HCT116 (cell line): ENCODE results near the gene RPS28.

Experiments used
- ELF1 ChIP-seq: IDR thresholded peaks from 2 replicates; pipeline ENCODE4 v1.6.1; 2012; ENCODE audit warnings: low read depth, borderline replicate concordance
- POLR2A ChIP-seq: IDR thresholded peaks from 2 replicates; pipeline ENCODE4 v1.7.0; 2011; ENCODE audit warnings: borderline replicate concordance; ENCODE audit not compliant: insufficient read depth, insufficient read length; ENCODE audit errors: extremely low read depth
- POLR2AphosphoS5 ChIP-seq: IDR thresholded peaks from 2 replicates; pipeline ENCODE4 v1.6.1; 2011; ENCODE audit warnings: mild to moderate bottlenecking, low read depth, low read length, moderate library complexity
- YY1 ChIP-seq: IDR thresholded peaks from 2 replicates; pipeline ENCODE4 v1.6.1; 2011; ENCODE audit warnings: low read length, low read depth, moderate library complexity, mild to moderate bottlenecking; ENCODE audit not compliant: insufficient replicate concordance; ENCODE audit errors: extremely low read depth
- TF ChIP-seq, protein P1 (sequence below): IDR thresholded peaks from 2 replicates; pipeline ENCODE4 v1.6.1; 2012; ENCODE audit warnings: low read depth
- TF ChIP-seq, protein P2 (sequence below), 3 experiments: fragments of 200-600 bp in 1 of 3; sonication (generic) in 1 of 3; IDR thresholded peaks in 2 of 3; conservative IDR thresholded peaks in 1 of 3; 2 replicates each; pipeline ENCODE4 v1.5.1; 2012 to 2017; ENCODE audit warnings: low read depth in 2 of 3, low read length in 2 of 3, antibody characterized with exemption in 1 of 3, borderline replicate concordance in 1 of 3, control low read depth in 1 of 3, mild to moderate bottlenecking in 1 of 3, mixed read lengths in 1 of 3, mixed run types in 1 of 3, moderate library complexity in 1 of 3; ENCODE audit not compliant: insufficient read depth in 1 of 3
- TF ChIP-seq, protein P3 (sequence below): IDR thresholded peaks from 2 replicates; pipeline ENCODE4 v1.6.1; 2012

DNA sequence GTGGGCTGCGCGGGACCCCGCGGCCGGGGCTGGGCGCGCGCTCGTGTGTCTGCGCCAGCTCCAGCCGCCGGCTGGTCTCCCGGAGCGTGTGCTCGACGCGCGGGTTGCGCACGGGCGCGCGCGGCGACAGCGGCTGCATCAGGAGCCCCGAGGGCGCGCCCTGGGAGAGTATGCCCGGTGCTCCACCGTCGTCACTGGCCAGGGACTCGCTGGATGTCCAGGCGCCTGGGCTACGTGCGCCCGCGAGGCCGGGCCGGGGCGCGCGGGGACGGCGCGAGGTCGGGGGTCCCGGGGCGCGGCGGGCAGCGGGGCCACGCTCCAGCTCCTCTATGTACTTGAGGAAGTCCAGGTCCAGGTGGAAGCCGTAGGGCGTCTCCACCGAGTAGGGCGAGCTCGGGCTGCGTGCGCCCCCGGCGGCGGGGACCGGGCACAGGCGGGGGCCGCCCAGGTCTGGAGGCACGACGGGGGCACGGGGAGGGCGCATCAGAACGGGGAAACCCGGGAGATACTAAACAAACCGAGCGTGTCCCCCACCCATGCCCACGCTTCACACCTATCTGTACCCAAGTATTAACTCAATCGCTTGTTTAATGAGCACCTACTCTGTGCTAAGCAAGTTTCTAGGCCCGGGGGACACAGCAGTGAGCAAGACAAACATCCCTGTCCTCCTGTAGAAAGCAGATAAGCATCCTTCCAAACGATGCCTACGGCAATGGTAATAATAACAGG, 14.2 kb downstream of the RPS28 start:
- TF ChIP-seq, protein P1, sequence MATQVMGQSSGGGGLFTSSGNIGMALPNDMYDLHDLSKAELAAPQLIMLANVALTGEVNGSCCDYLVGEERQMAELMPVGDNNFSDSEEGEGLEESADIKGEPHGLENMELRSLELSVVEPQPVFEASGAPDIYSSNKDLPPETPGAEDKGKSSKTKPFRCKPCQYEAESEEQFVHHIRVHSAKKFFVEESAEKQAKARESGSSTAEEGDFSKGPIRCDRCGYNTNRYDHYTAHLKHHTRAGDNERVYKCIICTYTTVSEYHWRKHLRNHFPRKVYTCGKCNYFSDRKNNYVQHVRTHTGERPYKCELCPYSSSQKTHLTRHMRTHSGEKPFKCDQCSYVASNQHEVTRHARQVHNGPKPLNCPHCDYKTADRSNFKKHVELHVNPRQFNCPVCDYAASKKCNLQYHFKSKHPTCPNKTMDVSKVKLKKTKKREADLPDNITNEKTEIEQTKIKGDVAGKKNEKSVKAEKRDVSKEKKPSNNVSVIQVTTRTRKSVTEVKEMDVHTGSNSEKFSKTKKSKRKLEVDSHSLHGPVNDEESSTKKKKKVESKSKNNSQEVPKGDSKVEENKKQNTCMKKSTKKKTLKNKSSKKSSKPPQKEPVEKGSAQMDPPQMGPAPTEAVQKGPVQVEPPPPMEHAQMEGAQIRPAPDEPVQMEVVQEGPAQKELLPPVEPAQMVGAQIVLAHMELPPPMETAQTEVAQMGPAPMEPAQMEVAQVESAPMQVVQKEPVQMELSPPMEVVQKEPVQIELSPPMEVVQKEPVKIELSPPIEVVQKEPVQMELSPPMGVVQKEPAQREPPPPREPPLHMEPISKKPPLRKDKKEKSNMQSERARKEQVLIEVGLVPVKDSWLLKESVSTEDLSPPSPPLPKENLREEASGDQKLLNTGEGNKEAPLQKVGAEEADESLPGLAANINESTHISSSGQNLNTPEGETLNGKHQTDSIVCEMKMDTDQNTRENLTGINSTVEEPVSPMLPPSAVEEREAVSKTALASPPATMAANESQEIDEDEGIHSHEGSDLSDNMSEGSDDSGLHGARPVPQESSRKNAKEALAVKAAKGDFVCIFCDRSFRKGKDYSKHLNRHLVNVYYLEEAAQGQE = no peak
- TF ChIP-seq, protein P2, sequence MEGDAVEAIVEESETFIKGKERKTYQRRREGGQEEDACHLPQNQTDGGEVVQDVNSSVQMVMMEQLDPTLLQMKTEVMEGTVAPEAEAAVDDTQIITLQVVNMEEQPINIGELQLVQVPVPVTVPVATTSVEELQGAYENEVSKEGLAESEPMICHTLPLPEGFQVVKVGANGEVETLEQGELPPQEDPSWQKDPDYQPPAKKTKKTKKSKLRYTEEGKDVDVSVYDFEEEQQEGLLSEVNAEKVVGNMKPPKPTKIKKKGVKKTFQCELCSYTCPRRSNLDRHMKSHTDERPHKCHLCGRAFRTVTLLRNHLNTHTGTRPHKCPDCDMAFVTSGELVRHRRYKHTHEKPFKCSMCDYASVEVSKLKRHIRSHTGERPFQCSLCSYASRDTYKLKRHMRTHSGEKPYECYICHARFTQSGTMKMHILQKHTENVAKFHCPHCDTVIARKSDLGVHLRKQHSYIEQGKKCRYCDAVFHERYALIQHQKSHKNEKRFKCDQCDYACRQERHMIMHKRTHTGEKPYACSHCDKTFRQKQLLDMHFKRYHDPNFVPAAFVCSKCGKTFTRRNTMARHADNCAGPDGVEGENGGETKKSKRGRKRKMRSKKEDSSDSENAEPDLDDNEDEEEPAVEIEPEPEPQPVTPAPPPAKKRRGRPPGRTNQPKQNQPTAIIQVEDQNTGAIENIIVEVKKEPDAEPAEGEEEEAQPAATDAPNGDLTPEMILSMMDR (IDR thresholded peaks at IDR 0.05 in 2 of 3, conservative IDR thresholded peaks at IDR 0.05 in 1 of 3; ENCODE audit: borderline replicate concordance in 1 of 3, insufficient read depth in 1 of 3, low read depth in 2 of 3, low read length in 2 of 3) = peak in 2 of 3 experiments; percentile 58 to 59; a peak in 4 of 6 replicates
- TF ChIP-seq, protein P3, sequence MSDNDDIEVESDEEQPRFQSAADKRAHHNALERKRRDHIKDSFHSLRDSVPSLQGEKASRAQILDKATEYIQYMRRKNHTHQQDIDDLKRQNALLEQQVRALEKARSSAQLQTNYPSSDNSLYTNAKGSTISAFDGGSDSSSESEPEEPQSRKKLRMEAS = no peak; the same call in 1 of the 2 replicates
- no peak for TF ChIP-seq POLR2A
- no peak for TF ChIP-seq ELF1
- TF ChIP-seq POLR2AphosphoS5 = peak; percentile 2; the same call in 1 of the 2 replicates
- TF ChIP-seq YY1 = no peak
